ENCODE data around the gene IRX2. TPM values are rescaled to one million over a fixed set of nuclear protein-coding genes. Genes with fewer than 3 reads are reported as not detected.

IRX2 gene
- total RNA-seq, 1 donor from 2014 or later = 6.7 TPM

DNA sequence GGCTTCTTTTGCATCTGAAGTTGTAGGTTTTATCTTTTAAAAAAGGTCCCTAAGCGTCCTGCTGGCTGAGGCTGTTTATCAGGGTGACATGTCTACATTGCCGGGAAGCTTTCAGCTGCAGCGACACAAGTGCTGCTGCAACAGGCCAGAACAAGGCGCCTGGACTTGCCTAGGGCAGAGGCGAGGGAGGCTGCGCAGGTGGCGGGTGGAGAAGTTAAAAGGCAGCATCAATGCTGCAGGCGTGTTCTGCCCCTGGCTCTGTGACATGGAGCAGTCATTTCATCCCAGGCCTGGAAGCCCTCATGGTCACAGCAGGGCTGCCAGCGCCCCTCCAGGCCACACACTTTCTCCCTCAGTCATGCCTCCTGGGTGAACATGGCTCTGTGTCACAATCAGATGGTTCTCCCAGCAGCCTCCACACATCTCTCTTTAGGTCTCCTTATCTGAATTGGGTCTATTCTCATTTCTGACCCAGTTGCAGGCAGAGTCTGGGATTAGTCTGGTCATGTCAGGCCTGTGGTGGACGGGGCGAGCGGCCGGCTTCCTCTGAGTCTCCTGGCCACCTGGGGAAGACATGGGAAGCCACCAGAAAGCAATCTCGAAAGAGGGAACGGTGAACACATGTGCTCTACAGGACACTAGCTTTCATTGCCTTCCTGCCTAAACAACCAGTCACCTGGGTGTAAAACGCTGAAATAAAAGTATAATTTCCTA, 41.3 kb downstream of the IRX2 start:
- Histone ChIP-seq H2AFZ (ENCODE audit: low read depth, low read length) (no peak overlapping the region), H3K4me2 (ENCODE audit: low read length) (no peak overlapping the region), H3K9ac (ENCODE audit: low read length) (no peak overlapping the region), H3K4me1 (ENCODE audit: insufficient read depth, low read length) (no peaks in the 10 kb centered on the region), H3K27ac (ENCODE audit: low read depth, low read length) (no peak overlapping the region), H3K79me2 (ENCODE audit: insufficient read depth, low read length) (no peaks in the 10 kb centered on the region), H3K27me3 (ENCODE audit: insufficient read depth, low read length) (no peaks in the 10 kb centered on the region), H3K36me3 (ENCODE audit: insufficient read depth, low read length) (no peaks in the 10 kb centered on the region), H3K4me3 (ENCODE audit: insufficient read depth, low read depth, low read length) (no peak overlapping the region), H3K9me3 (ENCODE audit: insufficient read depth, low read depth, low read length) (no peaks in the 10 kb centered on the region), H4K20me1 (ENCODE audit: insufficient read depth, low read length) (no peaks in the 10 kb centered on the region)
- Mint-ChIP-seq H3K4me3 (ENCODE audit: unreplicated experiment) (no peak overlapping the region), H3K27me3 (ENCODE audit: low read depth, unreplicated experiment) (peaks cover 44% of the 10 kb centered on the region), H3K9me3 (ENCODE audit: unreplicated experiment) (no peaks in the 10 kb centered on the region), H3K36me3 (ENCODE audit: low read depth, unreplicated experiment) (no peaks in the 10 kb centered on the region), H3K27ac (ENCODE audit: unreplicated experiment) (no peak overlapping the region), H3K4me1 (ENCODE audit: low read depth, unreplicated experiment) (no peaks in the 10 kb centered on the region)
- DNase-seq (ENCODE audit: low read depth) = no peak
- FAIRE-seq = no peak
- no peak for TF ChIP-seq EZH2 (IDR thresholded peaks at IDR 0.05; ENCODE audit: insufficient read depth, low read length)
- TF ChIP-seq, protein P1, sequence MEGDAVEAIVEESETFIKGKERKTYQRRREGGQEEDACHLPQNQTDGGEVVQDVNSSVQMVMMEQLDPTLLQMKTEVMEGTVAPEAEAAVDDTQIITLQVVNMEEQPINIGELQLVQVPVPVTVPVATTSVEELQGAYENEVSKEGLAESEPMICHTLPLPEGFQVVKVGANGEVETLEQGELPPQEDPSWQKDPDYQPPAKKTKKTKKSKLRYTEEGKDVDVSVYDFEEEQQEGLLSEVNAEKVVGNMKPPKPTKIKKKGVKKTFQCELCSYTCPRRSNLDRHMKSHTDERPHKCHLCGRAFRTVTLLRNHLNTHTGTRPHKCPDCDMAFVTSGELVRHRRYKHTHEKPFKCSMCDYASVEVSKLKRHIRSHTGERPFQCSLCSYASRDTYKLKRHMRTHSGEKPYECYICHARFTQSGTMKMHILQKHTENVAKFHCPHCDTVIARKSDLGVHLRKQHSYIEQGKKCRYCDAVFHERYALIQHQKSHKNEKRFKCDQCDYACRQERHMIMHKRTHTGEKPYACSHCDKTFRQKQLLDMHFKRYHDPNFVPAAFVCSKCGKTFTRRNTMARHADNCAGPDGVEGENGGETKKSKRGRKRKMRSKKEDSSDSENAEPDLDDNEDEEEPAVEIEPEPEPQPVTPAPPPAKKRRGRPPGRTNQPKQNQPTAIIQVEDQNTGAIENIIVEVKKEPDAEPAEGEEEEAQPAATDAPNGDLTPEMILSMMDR (IDR thresholded peaks at IDR 0.05; ENCODE audit: insufficient read depth, low read depth, low read length) = no peak

DNA sequence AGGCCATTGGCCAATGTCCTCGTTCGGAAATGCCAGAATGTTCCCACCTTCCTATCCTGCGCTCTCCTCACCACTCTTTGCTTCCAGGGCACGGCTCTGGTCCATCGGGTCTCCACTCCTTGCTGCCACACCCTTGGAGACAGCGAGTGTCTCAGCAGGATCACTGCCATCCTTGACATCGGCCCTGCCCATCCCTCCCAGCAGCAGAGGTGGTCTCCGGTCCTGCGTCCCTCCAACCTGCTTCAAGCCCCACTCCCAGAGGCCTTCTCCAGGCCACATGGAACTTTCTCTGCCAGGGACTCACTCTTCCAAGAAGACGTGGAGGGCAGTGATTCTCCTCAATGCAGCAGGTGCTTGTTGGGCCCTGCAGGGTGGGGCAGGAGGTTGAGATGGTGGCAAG, 42.7 kb downstream of the IRX2 start:
- no peak overlapping the region for H3K4me3 Mint-ChIP-seq (ENCODE audit: unreplicated experiment)
- H3K36me3 Mint-ChIP-seq (ENCODE audit: low read depth, unreplicated experiment) = no peaks in the 10 kb centered on the region
- no peaks in the 10 kb centered on the region for H3K9me3 Mint-ChIP-seq (ENCODE audit: unreplicated experiment)
- H3K27ac Mint-ChIP-seq (ENCODE audit: unreplicated experiment) = no peak overlapping the region
- Histone ChIP-seq H3K4me2 (ENCODE audit: low read length) (no peak overlapping the region), H2AFZ (ENCODE audit: low read depth, low read length) (no peak overlapping the region), H3K27me3 (ENCODE audit: insufficient read depth, low read length) (no peaks in the 10 kb centered on the region), H3K27ac (ENCODE audit: low read depth, low read length) (no peak overlapping the region), H3K4me1 (ENCODE audit: insufficient read depth, low read length) (no peaks in the 10 kb centered on the region), H3K36me3 (ENCODE audit: insufficient read depth, low read length) (no peaks in the 10 kb centered on the region), H3K9ac (ENCODE audit: low read length) (no peak overlapping the region), H4K20me1 (ENCODE audit: insufficient read depth, low read length) (no peaks in the 10 kb centered on the region), H3K4me3 (ENCODE audit: insufficient read depth, low read depth, low read length) (no peak overlapping the region), H3K79me2 (ENCODE audit: insufficient read depth, low read length) (no peaks in the 10 kb centered on the region), H3K9me3 (ENCODE audit: insufficient read depth, low read depth, low read length) (no peaks in the 10 kb centered on the region)
- FAIRE-seq = no peak
- peaks cover 36% of the 10 kb centered on the region for H3K27me3 Mint-ChIP-seq (ENCODE audit: low read depth, unreplicated experiment)
- no peak for DNase-seq (ENCODE audit: low read depth)
- no peak for TF ChIP-seq EZH2 (IDR thresholded peaks at IDR 0.05; ENCODE audit: insufficient read depth, low read length)
- TF ChIP-seq, protein P1 (IDR thresholded peaks at IDR 0.05; ENCODE audit: insufficient read depth, low read depth, low read length) = no peak
- no peaks in the 10 kb centered on the region for H3K4me1 Mint-ChIP-seq (ENCODE audit: low read depth, unreplicated experiment)

DNA sequence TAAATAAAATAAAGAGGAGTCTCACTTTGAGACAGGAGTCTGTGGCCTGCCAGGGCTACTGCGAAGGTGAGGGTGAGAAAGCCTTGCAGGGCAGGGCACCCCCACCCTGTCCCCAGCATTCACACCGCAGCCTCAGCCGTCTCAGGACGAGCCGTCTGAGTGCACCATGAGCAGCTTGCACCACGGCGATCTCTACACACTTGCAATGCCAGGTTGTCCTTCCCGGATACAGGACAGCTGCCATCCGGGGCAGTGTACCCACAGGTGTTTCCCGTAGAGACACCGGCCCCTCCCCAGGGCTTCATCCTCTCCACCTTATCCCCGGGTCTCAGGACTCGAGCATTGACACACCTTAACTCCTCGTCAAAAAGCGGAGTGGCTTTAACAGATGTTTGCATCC, 43.3 kb downstream of the IRX2 start:
- no peak for DNase-seq (ENCODE audit: low read depth)
- H3K4me3 ChIP-seq (ENCODE audit: insufficient read depth, low read depth, low read length) = no peak overlapping the region
- H3K4me2 ChIP-seq (ENCODE audit: low read length) = no peak overlapping the region
- no peak overlapping the region for H2AFZ ChIP-seq (ENCODE audit: low read depth, low read length)
- H3K36me3 Mint-ChIP-seq (ENCODE audit: low read depth, unreplicated experiment) = no peaks in the 10 kb centered on the region
- H3K27ac ChIP-seq (ENCODE audit: low read depth, low read length) = no peak overlapping the region
- H3K79me2 ChIP-seq (ENCODE audit: insufficient read depth, low read length) = no peaks in the 10 kb centered on the region
- peaks cover 38% of the 10 kb centered on the region for H3K27me3 Mint-ChIP-seq (ENCODE audit: low read depth, unreplicated experiment)
- H3K9me3 ChIP-seq (ENCODE audit: insufficient read depth, low read depth, low read length) = no peaks in the 10 kb centered on the region
- H3K4me1 ChIP-seq (ENCODE audit: insufficient read depth, low read length) = no peaks in the 10 kb centered on the region
- H4K20me1 ChIP-seq (ENCODE audit: insufficient read depth, low read length) = no peaks in the 10 kb centered on the region
- H3K27ac Mint-ChIP-seq (ENCODE audit: unreplicated experiment) = no peak overlapping the region
- H3K9me3 Mint-ChIP-seq (ENCODE audit: unreplicated experiment) = no peaks in the 10 kb centered on the region
- H3K4me1 Mint-ChIP-seq (ENCODE audit: low read depth, unreplicated experiment) = no peaks in the 10 kb centered on the region
- H3K9ac ChIP-seq (ENCODE audit: low read length) = no peak overlapping the region
- TF ChIP-seq, protein P1 (IDR thresholded peaks at IDR 0.05; ENCODE audit: insufficient read depth, low read depth, low read length) = no peak
- TF ChIP-seq EZH2 (IDR thresholded peaks at IDR 0.05; ENCODE audit: insufficient read depth, low read length) = no peak
- no peaks in the 10 kb centered on the region for H3K27me3 ChIP-seq (ENCODE audit: insufficient read depth, low read length)
- no peak for FAIRE-seq
- no peaks in the 10 kb centered on the region for H3K36me3 ChIP-seq (ENCODE audit: insufficient read depth, low read length)
- H3K4me3 Mint-ChIP-seq (ENCODE audit: unreplicated experiment) = no peak overlapping the region

Data from astrocyte (in vitro differentiated cells and primary cell).